Fibroblast of peridontal ligament (primary cell): Measurements from ENCODE around the gene TPSB2.

Source experiments
- DNase-seq: peaks from one replicate; pipeline ENCODE4 v3.0.0-alpha.2; 2010; ENCODE audit errors: extremely low read depth

Gene TPSB2

DNA sequence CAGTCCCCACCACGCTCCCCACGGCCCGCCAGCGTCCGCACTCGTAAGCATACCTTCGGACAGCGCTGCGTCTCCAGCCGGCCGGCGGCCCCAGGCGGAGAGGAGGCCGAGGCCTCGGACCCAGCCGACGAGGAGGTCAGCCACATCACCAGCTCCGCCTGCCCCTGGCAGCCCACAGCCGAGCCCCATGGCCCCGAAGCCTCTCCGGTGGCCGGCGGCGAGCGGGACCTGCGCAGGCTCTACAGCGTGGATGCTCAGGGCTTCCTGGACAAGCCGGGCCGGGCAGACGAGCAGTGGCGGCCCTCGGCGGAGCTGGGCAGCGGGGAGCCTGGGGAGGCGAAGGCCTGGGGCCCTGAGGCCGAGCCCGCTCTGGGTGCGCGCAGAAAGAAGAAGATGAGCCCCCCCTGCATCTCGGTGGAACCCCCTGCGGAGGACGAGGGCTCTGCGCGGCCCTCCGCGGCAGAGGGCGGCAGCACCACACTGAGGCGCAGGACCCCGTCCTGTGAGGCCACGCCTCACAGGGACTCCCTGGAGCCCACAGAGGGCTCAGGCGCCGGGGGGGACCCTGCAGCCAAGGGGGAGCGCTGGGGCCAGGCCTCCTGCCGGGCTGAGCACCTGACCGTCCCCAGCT is 9.8 kb downstream of the TPSB2 start:
- DNase-seq = no peak

DNA sequence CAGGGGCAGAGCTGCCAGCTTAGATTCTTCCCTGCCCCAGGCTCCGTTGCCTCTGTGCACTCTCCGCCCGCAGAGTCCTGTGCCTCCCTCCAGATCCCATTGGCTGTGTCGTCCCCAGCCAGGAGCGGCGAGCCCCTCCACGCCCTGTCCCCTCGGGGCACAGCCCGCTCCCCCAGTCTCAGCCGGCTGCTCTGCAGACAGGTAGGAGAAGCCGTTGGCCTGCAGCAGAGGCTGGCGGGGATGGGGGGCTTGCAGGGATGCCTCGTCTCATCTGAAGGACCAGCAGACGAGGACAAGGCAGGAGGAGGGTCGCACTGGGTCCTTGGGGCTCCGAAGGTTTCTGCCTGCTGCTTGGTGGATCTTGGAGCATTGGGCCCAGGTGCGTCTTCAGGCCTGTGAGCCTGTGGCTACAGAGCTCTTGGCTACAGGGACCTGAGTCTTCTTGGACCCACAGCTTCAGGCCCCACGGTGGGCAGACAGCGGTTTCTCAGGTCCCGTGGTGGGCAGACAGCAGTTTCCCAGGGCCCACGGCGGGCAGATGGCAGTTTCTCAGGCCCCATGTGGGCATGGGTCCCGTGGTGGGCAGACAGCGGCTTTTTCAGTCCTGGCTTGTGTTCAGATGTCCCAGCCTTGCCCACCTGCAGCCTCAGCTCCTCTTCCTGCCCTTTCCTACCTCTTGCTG is 10.9 kb downstream of the TPSB2 start:
- DNase-seq = no peak

DNA sequence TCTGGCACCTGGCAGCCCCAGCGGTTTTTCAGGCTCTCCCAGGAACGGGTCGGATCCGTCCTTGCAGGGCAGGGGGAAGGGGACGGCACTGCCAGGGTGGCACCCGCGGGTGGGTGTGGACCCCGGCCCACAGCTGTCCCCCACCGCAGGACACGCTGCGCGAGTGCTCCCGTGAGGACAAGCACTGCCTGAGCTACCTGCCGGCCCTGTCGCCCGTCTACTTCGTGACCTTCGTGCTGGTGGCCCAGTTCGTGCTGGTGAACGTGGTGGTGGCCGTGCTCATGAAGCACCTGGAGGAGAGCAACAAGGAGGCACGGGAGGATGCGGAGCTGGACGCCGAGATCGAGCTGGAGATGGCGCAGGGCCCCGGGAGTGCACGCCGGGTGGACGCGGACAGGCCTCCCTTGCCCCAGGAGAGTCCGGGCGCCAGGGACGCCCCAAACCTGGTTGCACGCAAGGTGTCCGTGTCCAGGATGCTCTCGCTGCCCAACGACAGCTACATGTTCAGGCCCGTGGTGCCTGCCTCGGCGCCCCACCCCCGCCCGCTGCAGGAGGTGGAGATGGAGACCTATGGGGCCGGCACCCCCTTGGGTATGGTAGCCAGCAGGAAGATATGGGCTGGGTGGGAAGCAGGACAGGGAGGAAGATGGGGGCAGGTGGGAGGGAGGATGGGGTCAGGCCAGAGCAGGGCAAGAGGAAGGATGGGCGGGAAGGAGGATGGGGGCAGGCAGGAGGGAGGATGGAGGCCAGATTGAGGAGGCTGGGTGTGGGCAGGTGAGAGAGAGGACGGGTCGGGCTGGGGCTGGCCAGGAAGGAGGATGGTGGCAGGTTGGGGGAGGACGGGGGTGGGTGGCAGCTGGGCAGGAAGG is 11.7 kb downstream of the TPSB2 start:
- no peak for DNase-seq

DNA sequence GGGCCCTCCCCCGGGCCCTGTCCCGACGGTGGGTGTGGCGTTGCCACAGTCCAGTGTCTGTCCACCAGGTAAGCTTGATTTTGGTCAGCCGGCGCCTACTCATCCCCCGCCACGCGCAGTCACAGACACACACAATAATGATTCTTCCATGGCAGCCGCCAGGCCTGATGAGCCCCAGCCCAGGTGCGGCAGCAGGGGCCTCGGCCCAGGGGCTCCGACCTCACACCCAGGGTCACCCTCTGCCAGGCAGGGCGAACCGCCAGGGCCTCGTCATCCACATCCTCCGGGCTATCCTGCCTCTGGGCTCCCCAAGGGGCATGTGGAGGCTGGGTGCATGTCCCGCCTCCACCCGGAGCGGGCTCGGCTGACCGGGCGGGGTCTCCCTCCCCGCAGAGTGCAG is 12.5 kb downstream of the TPSB2 start:
- no peak for DNase-seq

DNA sequence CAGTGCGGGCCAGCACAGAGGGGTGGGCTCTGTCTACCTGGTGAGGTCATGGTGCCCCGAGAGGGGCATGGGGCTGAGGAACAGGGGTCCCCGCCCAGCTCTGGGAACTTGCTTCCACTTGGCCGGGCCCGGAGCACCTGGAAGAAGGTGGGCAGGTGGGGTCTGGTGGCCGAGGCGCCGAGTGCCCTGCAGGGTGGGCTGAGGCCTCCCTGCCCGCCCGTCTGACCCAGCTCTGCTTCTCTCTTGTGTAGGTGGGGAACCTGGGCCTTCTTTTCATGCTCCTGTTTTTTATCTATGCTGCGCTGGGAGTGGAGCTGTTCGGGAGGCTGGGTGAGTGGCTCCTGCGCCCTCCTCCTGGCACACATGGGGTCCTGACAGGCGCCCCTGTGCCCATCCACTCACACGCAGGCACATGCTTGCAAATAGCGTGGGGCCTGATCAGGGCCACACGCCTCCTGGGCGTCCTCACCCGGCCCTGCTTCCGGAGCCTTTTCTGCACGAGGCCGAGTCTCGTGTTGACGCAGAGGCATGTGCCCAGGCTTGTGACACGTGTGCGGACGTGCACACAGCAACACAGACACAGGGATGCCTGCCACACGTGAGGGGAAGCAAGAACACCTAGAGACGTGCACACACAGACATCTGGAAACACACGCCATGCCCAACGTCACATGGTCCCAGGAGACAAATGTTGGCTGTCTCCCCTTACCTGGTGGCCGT is 13.1 kb downstream of the TPSB2 start:
- no peak for DNase-seq

DNA sequence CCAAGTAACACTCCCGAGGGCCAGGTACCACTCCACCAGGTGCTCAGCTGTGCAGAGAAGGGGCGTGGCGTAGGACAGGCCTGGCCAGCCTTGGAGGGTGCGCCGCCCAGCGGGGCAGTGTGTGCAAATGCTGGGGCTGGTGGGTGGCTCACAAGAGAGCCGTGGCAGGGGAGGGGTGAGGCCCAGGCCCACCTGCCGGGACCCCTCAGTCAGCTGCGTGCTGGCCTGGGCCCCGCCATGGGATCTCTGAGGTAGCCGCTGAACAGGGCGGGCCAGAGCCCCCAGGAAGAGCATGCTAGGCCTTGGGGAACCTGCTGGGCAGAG is 13.7 kb downstream of the TPSB2 start:
- DNase-seq = no peak

DNA sequence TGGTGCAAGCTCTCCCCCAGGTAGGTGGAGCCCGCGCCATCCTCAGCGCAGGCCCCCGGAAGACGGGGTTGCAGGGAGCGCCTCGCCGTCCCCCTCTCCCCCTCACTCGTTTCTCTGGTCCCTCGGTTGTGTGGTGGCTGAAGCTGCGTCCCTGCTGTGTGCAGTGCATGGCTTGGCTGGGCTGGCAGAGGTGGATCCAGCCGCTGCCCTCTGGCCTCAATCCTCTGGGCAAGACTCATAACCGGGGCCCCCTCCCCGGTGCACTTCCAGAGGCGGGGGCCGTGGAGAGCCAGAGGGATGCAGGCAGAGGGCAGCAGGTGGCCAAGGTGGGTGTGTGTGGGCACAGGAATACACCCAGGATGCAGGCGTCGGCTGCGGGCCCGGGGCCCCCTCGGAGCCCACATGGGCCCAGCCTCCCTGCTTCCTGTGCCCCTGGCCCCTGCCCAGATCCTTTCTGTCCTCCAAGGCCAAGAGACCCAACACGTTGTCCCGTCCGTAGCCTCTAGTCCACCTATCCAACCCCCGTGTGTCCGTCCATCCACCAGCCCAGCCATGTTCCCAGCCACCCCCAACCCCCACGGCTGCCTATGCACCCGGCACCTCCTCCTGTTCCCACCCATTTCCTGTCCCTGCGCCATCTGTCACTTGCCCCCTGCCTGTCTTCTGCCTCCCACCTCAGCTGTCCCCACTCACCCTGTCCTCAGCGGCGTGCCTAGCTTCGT is 14.2 kb downstream of the TPSB2 start:
- DNase-seq = no peak

DNA sequence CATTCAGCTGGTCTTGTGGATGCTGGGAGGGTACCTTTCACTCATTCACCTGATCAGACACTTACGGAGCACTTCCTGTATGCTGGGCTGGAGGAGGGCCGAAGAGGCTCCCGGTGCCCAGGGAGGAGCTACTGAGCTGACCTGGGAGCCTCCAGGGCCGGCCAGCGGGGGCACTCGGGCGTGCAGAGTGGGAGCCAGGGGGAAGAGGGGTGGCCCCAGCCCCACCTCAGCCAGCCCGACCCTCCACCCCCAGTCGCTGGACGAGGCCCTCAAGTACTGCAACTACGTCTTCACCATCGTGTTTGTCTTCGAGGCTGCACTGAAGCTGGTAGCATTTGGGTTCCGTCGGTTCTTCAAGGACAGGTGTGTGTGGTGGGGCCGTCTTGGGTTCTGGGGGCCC is 15.3 kb downstream of the TPSB2 start:
- DNase-seq = no peak

DNA sequence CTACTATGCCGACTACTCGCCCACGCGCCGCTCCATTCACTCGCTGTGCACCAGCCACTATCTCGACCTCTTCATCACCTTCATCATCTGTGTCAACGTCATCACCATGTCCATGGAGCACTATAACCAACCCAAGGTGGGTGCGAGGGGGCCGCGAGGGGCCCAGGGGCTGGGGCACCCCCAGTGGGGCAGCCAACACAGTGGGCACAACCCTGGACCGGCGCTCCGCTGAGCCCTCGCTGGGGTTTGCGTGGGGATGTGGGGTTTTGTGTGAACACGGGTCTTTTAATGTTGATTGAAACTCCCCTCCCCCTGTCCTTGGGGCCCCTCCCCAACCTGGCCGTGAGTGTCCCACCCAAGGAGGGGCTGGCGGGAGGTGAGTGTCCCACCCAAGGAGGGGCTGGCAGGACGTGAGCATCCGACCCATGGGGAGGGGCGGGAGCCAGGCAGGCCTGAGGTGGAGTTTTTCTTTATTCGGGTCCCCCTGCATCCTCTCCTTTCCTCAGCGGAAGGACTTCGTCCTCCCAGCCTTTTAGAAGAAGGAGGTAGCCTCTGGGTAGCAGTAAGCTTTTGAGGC is 16.1 kb downstream of the TPSB2 start:
- no peak for DNase-seq

DNA sequence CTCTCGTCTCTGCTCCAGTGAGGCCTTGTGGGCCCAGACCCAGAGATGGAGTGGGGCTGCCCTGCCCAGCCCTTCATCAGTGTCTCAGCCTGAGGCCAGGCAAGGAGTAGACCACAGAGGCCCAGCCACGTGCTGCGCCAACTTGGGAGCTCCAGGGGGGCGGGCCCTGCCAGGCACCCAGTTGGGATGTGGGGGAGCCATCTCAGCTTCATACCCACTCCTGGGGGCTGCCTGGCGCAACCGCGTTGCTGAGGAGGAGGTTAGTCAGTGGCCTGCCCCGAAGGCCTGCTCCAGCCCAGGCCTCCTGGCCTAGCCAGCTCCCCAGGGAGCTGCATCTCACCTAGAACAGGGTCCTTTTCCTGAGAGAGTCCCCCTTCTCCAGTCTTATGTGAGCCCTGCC is 16.8 kb downstream of the TPSB2 start:
- no peak for DNase-seq

DNA sequence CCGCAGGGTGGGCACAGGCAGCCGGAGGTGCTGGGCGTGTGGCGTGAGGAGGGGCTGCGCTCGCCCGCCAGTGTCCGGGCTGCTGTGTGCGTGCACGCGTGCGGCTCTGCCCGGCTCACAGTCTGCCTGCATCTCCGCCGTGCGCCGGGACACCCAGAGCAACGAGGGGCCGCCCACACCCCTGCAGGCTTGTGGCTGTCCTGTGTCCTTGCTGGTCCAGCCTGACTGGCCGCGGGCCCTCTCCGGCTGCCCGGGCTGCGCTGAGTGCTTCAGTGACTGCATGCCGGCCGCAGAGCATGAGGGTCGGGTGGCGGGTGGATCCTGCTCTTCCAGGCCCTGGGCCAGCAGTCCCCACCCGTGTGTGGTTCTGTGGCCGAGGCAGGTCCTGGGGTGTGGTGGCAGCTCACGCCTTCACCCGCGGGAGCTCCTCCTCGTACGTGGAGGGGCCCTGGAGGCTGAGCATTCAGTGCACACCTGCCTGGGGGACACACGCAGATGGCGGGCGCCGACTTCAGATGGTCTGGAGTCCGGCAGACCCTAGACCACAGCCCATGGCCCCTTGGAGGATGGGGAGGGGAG is 17.3 kb downstream of the TPSB2 start:
- no peak for DNase-seq

DNA sequence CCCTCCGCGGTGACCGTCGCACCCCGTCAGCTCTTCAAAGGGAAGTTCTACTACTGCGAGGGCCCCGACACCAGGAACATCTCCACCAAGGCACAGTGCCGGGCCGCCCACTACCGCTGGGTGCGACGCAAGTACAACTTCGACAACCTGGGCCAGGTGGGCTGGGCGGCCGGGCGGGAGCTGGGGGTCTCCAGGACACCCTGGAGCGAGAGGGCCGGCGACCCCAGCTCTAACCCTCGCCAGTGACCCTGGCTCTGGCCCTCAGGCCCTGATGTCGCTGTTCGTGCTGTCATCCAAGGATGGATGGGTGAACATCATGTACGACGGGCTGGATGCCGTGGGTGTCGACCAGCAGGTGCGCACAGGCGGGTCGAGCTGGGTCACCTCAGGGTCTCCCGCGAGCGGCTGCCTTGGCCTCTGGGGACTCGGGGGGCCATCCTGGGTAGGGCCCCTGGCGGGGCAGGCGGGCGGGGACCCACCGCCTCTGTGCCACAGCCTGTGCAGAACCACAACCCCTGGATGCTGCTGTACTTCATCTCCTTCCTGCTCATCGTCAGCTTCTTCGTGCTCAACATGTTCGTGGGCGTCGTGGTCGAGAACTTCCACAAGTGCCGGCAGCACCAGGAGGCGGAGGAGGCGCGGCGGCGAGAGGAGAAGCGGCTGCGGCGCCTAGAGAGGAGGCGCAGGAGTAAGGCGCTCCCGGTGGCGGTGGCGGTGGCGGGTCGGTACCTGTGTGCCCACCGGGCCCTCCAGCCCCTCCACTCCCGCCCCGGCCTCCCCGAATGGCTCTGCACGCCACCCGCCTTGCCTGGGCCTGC is 18.3 kb downstream of the TPSB2 start:
- DNase-seq = no peak

DNA sequence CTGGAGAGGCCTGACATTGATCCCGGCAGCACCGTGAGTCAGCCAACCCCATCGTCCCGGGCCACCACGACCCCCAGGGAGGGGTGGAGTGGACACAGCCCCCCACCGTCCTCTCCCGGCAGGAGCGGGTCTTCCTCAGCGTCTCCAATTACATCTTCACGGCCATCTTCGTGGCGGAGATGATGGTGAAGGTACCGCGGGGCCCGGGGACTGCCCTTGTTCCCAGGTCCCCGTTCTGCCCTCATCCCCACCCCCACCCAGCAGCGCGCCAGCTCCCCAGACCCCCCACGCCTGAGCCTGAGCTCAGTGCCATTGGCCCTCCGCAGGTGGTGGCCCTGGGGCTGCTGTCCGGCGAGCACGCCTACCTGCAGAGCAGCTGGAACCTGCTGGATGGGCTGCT is 19.5 kb downstream of the TPSB2 start:
- no peak for DNase-seq

DNA sequence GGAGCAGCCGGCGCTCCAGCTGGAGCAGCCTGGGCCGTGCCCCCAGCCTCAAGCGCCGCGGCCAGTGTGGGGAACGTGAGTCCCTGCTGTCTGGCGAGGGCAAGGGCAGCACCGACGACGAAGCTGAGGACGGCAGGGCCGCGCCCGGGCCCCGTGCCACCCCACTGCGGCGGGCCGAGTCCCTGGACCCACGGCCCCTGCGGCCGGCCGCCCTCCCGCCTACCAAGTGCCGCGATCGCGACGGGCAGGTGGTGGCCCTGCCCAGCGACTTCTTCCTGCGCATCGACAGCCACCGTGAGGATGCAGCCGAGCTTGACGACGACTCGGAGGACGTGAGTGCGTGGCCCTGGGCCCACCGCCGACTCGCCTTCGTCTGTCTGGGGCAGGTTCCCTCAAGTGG is 20.9 kb downstream of the TPSB2 start:
- DNase-seq = no peak

DNA sequence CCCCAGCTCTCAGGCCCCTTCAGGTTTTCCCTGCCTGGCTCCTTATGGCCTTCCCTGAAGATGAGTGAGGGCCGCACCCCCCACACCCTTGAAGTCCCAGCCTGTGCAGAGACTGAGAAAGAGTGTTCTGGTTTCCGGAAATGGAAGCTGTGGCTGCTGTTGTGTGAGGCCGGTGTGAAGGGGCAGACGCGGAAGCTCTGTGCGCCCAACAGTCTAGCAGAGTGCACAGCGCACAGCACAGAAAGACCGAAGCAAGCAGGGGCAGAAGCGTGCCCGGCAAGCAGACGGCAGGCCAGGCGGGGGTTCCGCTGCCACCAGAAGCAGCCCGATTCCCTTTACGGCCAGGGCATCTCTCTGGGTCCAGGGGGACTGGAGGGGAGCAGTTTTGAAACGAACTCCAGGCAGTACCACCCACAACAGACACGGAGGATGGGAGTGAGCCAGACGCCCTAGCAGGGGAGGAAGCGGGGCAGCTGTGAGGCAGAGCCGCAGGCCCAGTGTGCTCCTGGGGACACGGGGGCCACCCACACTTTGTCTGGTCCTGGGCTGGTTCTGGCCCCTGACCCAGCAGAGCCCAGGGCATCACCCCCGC is 21.6 kb downstream of the TPSB2 start:
- no peak for DNase-seq

DNA sequence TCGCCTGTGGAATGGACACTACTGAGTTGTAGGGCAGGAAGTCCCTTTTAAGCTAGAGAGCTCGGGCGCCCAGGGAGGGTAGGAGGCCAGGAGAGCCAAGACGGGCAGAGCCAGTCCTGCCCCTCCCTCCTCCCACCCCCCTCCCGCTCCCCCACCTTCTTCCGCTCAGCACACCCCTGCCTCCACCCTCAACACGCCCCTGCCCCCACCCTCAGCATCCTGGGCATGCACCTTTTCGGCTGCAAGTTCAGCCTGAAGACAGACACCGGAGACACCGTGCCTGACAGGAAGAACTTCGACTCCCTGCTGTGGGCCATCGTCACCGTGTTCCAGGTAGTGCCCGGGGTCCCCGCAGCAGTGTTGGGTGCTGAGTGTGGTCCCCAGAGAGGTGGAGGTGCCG is 23.2 kb downstream of the TPSB2 start:
- no peak for DNase-seq

DNA sequence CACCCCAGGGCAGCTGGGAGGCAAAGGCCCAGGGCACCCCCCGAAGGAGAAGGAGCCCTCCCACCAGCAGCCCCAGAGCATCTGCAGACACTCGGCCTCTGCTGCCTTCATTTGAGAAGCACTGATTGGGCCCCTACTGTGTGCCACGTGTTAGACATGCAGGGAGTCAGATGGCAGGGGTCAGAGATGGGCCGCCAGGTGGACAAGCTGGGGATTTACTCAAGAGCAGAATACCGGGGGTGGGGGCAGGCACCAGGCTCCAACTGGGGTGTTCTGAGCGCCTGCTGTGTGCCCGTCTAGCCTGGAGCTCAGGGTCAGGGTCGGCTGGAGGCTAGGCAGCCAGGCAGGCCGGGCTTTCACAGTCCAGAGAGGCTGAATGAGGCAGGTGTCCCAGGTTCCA is 23.7 kb downstream of the TPSB2 start:
- DNase-seq = no peak

DNA sequence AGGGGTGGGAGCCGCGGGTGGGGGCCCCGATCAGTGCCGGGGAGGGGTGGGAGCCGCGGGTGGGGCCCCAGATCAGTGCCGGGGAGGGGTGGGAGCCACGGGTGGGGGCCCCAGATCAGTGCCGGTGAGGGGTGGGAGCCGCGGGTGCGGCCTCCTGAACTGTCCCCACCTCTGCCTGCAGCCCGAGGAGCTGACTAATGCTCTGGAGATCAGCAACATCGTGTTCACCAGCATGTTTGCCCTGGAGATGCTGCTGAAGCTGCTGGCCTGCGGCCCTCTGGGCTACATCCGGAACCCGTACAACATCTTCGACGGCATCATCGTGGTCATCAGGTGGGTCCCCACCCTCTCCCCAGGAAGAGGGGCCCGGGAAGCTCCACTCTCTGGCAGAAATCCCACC is 25.1 kb downstream of the TPSB2 start:
- no peak for DNase-seq

DNA sequence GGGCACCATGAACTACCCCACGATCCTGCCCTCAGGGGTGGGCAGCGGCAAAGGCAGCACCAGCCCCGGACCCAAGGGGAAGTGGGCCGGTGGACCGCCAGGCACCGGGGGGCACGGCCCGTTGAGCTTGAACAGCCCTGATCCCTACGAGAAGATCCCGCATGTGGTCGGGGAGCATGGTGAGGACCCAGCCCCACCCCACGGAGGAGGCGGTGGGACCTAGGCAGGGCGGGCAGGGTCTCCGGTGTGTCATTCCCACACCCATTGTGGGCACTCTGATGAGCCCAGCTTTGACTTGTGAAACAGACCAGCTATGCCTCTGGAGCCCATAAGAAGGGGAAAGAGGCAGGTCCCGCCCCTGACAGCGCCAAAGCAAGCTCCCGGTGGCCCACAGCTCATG is 27.7 kb downstream of the TPSB2 start:
- no peak for DNase-seq

DNA sequence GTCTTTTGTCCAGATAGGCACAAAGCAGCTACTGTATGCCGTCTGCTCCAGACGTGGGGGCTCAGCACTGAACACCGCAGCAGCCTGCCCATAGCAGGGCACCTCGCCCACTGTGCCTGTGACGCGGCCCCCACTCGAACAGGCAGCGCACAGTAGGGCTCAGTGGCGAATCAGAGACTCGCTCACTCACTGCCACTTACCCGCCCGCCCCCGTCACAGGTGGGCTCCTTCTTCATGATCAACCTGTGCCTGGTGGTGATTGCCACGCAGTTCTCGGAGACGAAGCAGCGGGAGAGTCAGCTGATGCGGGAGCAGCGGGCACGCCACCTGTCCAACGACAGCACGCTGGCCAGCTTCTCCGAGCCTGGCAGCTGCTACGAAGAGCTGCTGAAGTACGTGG is 28.5 kb downstream of the TPSB2 start:
- no peak for DNase-seq
